Osteocyte (in vitro differentiated cells): ENCODE results near the gene TMEM150B. TPM values are rescaled to one million over a fixed set of nuclear protein-coding genes. Genes with fewer than 3 reads are reported as not detected.

ENCODE experiments used
- DNase-seq: peaks from one replicate; pipeline ENCODE4 v3.0.0; 2021; ENCODE audit warnings: mixed read lengths; ENCODE audit not compliant: unreplicated experiment; ENCODE audit errors: extremely low spot score
- H3K27ac Mint-ChIP-seq: one replicate; pipeline ENCODE4 v1.8.0; 2021; ENCODE audit warnings: mild to moderate bottlenecking, mixed read lengths; ENCODE audit not compliant: unreplicated experiment
- H3K27me3 Mint-ChIP-seq: one replicate; pipeline ENCODE4 v1.8.0; 2021; ENCODE audit warnings: mixed read lengths; ENCODE audit not compliant: unreplicated experiment
- H3K36me3 Mint-ChIP-seq: one replicate; pipeline ENCODE4 v1.8.0; 2021; ENCODE audit warnings: mixed read lengths; ENCODE audit not compliant: unreplicated experiment
- H3K4me1 Mint-ChIP-seq: one replicate; pipeline ENCODE4 v1.8.0; 2021; ENCODE audit warnings: mixed read lengths; ENCODE audit not compliant: unreplicated experiment
- H3K4me3 Mint-ChIP-seq: one replicate; pipeline ENCODE4 v1.8.0; 2021; ENCODE audit warnings: mild to moderate bottlenecking, moderate library complexity, mixed read lengths; ENCODE audit not compliant: unreplicated experiment
- H3K9me3 Mint-ChIP-seq: one replicate; pipeline ENCODE4 v1.8.0; 2021; ENCODE audit warnings: mixed read lengths; ENCODE audit not compliant: unreplicated experiment
- total RNA-seq: library from RNA; stranded (reverse); gene quantifications from 2 replicates; pipeline ENCODE4 v1.2.1, GENCODE V29; 2021
- TF ChIP-seq, protein P1 (sequence below): fragments of 200-600 bp; sonication (generic); IDR thresholded peaks from 2 replicates; pipeline ENCODE4 v1.5.0; 2021; ENCODE audit warnings: antibody characterized with exemption, mild to moderate bottlenecking, moderate library complexity

TMEM150B gene
- total RNA-seq, 1 donor from 2014 or later: not detected

- DNase-seq: no peak
- Mint-ChIP-seq H3K36me3 (peaks cover 16% of the 10 kb centered on the region), H3K9me3 (no peaks in the 10 kb centered on the region), H3K4me1 (peaks cover 9% of the 10 kb centered on the region), H3K27me3 (no peaks in the 10 kb centered on the region), H3K4me3 (no peak overlapping the region), H3K27ac (no peak overlapping the region)
- TF ChIP-seq, protein P1, sequence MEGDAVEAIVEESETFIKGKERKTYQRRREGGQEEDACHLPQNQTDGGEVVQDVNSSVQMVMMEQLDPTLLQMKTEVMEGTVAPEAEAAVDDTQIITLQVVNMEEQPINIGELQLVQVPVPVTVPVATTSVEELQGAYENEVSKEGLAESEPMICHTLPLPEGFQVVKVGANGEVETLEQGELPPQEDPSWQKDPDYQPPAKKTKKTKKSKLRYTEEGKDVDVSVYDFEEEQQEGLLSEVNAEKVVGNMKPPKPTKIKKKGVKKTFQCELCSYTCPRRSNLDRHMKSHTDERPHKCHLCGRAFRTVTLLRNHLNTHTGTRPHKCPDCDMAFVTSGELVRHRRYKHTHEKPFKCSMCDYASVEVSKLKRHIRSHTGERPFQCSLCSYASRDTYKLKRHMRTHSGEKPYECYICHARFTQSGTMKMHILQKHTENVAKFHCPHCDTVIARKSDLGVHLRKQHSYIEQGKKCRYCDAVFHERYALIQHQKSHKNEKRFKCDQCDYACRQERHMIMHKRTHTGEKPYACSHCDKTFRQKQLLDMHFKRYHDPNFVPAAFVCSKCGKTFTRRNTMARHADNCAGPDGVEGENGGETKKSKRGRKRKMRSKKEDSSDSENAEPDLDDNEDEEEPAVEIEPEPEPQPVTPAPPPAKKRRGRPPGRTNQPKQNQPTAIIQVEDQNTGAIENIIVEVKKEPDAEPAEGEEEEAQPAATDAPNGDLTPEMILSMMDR: no peak
Measured at GRCh38 chr19:55305983-55306562, 19.1 kb downstream of the TMEM150B start.

DNA sequence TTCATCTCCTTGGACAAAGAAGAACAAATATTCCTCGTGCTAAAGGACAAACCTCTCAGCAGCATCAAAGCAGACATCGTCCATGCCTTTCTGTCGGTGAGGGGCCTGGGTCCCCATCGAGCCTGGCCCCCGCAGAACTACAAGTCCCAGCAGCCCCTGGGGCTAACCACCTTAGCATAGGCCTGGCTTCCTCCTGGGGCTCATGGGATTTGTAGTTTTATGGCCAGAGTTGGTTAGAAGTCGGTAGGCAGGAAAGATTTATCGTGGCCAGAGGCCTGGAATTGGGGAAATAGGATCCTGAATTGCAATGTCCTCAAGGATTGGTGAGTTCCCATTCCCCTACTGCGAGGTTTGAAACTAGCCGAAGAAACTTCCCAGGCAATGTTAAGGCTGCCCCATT lies 19.6 kb downstream of the TMEM150B start:
- DNase-seq: no peak
- Mint-ChIP-seq H3K36me3 (peaks cover 16% of the 10 kb centered on the region), H3K4me1 (peaks cover 9% of the 10 kb centered on the region), H3K9me3 (no peaks in the 10 kb centered on the region), H3K27me3 (no peaks in the 10 kb centered on the region), H3K4me3 (no peak overlapping the region), H3K27ac (no peak overlapping the region)
- TF ChIP-seq, protein P1: no peak

DNA sequence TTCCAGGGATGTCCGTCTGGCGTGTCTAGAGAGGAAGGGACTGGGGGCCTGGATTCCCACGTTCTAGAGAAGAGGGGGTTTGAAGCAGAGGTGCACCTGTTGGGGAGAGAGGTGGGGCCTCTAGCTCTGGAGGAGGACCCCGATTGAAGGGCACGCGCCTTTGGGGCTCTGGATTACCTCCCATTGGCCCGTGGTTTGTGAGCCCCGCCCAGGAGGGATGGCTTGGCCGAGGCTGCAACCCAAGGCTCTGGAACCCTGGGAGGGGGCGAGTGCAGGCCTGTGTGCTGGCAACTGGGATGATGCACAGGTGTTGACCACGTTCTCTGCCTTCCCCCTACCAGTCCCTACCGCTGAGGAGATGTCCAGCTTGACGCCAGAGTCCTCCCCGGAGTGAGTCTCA lies 20.2 kb downstream of the TMEM150B start:
- H3K36me3 Mint-ChIP-seq: peaks cover 16% of the 10 kb centered on the region
- DNase-seq: no peak
- no peaks in the 10 kb centered on the region for H3K27me3 Mint-ChIP-seq
- peaks cover 9% of the 10 kb centered on the region for H3K4me1 Mint-ChIP-seq
- H3K9me3 Mint-ChIP-seq: no peaks in the 10 kb centered on the region
- H3K4me3 Mint-ChIP-seq: no peak overlapping the region
- H3K27ac Mint-ChIP-seq: no peak overlapping the region
- TF ChIP-seq, protein P1: no peak

GRCh38 chr19:55304279-55304978 lies 20.7 kb downstream of the TMEM150B start:
- H3K27me3 Mint-ChIP-seq: no peaks in the 10 kb centered on the region
- no peak overlapping the region for H3K4me3 Mint-ChIP-seq
- no peaks in the 10 kb centered on the region for H3K9me3 Mint-ChIP-seq
- peaks cover 16% of the 10 kb centered on the region for H3K36me3 Mint-ChIP-seq
- peaks cover 9% of the 10 kb centered on the region for H3K4me1 Mint-ChIP-seq
- TF ChIP-seq, protein P1: no peak
- DNase-seq: no peak
- no peak overlapping the region for H3K27ac Mint-ChIP-seq

DNA sequence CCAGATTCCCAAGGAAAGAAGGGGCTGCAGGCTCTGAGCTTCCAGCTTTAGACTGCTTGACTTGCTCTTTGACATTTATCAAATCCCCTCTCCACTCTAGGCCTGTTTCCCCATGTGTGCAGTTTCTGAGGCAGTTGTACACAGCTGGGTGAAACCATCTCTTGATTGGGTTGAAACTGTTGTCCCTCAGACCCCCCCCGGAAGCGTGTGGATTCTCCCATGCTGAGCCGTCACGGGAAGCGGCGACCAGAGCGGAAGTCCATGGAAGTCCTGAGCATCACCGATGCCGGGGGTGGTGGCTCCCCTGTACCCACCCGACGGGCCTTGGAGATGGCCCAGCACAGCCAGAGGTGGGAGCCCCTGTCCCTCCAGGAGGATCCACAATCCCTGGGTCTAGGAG lies 21.7 kb downstream of the TMEM150B start:
- TF ChIP-seq, protein P1: no peak
- Mint-ChIP-seq H3K36me3 (peaks cover 11% of the 10 kb centered on the region), H3K27ac (no peak overlapping the region), H3K9me3 (no peaks in the 10 kb centered on the region), H3K27me3 (no peaks in the 10 kb centered on the region), H3K4me1 (peaks cover 9% of the 10 kb centered on the region), H3K4me3 (no peak overlapping the region)
- DNase-seq: no peak
